Endothelial cell of umbilical vein (primary cell): ENCODE data around the gene COL23A1. TPM values are rescaled to one million over a fixed set of nuclear protein-coding genes. Genes with fewer than 3 reads are reported as not detected.

Experiments
- BruUV-seq: library from RNA; stranded (reverse); fragments of 400-500 nt; replicated peaks from 2 replicates; lab custom pipeline; 2021; lab: Mats Ljungman, UMichigan
- CTCF ChIA-PET: fragments of 300-600, 350-600 bp; sonication (Branson Sonifier 250); formaldehyde crosslinking; loops from one replicate; lab custom pipeline; 2021; ENCODE audit warnings: antibody characterized with exemption, inconsistent platforms; lab: Charles Lee
- POLR2A ChIA-PET: fragments of 300-600, 350-600 bp; sonication (Branson Sonifier 250); formaldehyde crosslinking; loops from one replicate; lab custom pipeline; 2021; ENCODE audit warnings: antibody characterized with exemption, inconsistent platforms; lab: Charles Lee
- DNase-seq: peaks from one replicate; pipeline ENCODE4 v3.0.0-alpha.2; 2011; ENCODE audit warnings: low read depth, low spot score
- FAIRE-seq: peaks from 2 replicates; lab custom pipeline; 2011; peaks lifted over from hg19 to GRCh38; lab: Jason Lieb, UNC
- H2AFZ ChIP-seq: 2 replicates; pipeline ENCODE4 v1.6.0; 2012; ENCODE audit warnings: low read depth, low read length, control low read depth, inconsistent platforms
- H3K27ac ChIP-seq: 2 replicates; pipeline ENCODE4 v1.5.1; 2011; ENCODE audit warnings: low read depth, mild to moderate bottlenecking, control low read depth, low read length, moderate library complexity; ENCODE audit not compliant: insufficient read depth
- H3K27me3 ChIP-seq, 2 experiments: 2 replicates each; pipeline versions ENCODE4 v1.6.0 to v1.6.1; 2011; ENCODE audit warnings: low read length in 2 of 2, mixed read lengths in 1 of 2; ENCODE audit not compliant: control insufficient read depth in 2 of 2, insufficient read depth in 2 of 2
- H3K36me3 ChIP-seq, 2 experiments: 2 replicates in 1 of 2; 3 replicates in 1 of 2; pipeline ENCODE4 v1.5.1; 2011; ENCODE audit warnings: low read length in 2 of 2, mild to moderate bottlenecking in 1 of 2, moderate library complexity in 1 of 2; ENCODE audit not compliant: control insufficient read depth in 2 of 2, insufficient read depth in 2 of 2; ENCODE audit errors: extremely low read depth in 1 of 2
- H3K4me1 ChIP-seq: 3 replicates; pipeline ENCODE4 v1.5.1; 2011; ENCODE audit warnings: mild to moderate bottlenecking, low read length; ENCODE audit not compliant: control insufficient read depth, insufficient read depth; ENCODE audit errors: extremely low read depth
- H3K4me2 ChIP-seq: 2 replicates; pipeline ENCODE4 v1.6.1; 2011; ENCODE audit warnings: low read length, control low read depth, mixed read lengths; ENCODE audit not compliant: insufficient read depth
- H3K4me3 ChIP-seq, 3 experiments: fragments of 200-600 bp in 1 of 3; sonication (generic), shearing (Covaris generic) in 1 of 3; replicated peaks in 1 of 3; 2 replicates each; pipeline ENCODE4 v1.5.1; 2011 to 2016; ENCODE audit warnings: control low read depth in 3 of 3, low read length in 3 of 3, mild to moderate bottlenecking in 2 of 3, inconsistent platforms in 1 of 3, low read depth in 1 of 3, moderate library complexity in 1 of 3; ENCODE audit not compliant: insufficient read depth in 1 of 3
- H3K79me2 ChIP-seq: 2 replicates; pipeline ENCODE4 v1.6.0; 2012; ENCODE audit warnings: low read length, inconsistent platforms; ENCODE audit not compliant: control insufficient read depth, insufficient read depth
- H3K9ac ChIP-seq: replicated peaks from 2 replicates; pipeline ENCODE3; 2011; ENCODE audit warnings: low read length, control low read depth; ENCODE audit not compliant: insufficient read depth; ENCODE audit errors: extremely low read depth
- H3K9me1 ChIP-seq: replicated peaks from 3 replicates; pipeline ENCODE4 v1.6.0; 2011; ENCODE audit warnings: mild to moderate bottlenecking, low read length; ENCODE audit not compliant: control insufficient read depth, insufficient read depth; ENCODE audit errors: extremely low read depth
- H3K9me3 ChIP-seq: replicated peaks from 2 replicates; pipeline ENCODE4 v1.5.1; 2012; ENCODE audit warnings: low read length, inconsistent platforms; ENCODE audit not compliant: control insufficient read depth, insufficient read depth
- H4K20me1 ChIP-seq: replicated peaks from 2 replicates; pipeline ENCODE3; 2011; ENCODE audit warnings: mild to moderate bottlenecking, low read length; ENCODE audit not compliant: control insufficient read depth, insufficient read depth; ENCODE audit errors: extremely low read depth
- CTCF ChIP-seq, 2 donors: IDR thresholded peaks; 1 replicate in 1 of 2; 2 replicates in 1 of 2; pipeline ENCODE4 v1.5.1; 2011; ENCODE audit warnings: low read length in 2 of 2, mild to moderate bottlenecking in 2 of 2, moderate library complexity in 2 of 2, control low read depth in 1 of 2, inconsistent platforms in 1 of 2, low read depth in 1 of 2; ENCODE audit not compliant: insufficient read depth in 1 of 2; ENCODE audit errors: extremely low read depth in 1 of 2
- EZH2 ChIP-seq: IDR thresholded peaks from 2 replicates; pipeline ENCODE4 v1.6.1; 2012; ENCODE audit warnings: borderline replicate concordance, low read depth, mild to moderate bottlenecking, moderate library complexity, low read length, inconsistent platforms; ENCODE audit not compliant: severe bottlenecking
- FOS ChIP-seq: IDR thresholded peaks from 2 replicates; pipeline ENCODE4 v1.6.1; 2011; ENCODE audit warnings: mild to moderate bottlenecking, low read length, moderate library complexity, borderline replicate concordance; ENCODE audit not compliant: insufficient read depth
- GATA2 ChIP-seq: IDR thresholded peaks from 2 replicates; pipeline ENCODE4 v1.7.0; 2011; ENCODE audit warnings: low read depth, mild to moderate bottlenecking, moderate library complexity, mixed read lengths, low read length; ENCODE audit not compliant: insufficient read length, insufficient read depth
- JUN ChIP-seq: IDR thresholded peaks from 2 replicates; pipeline ENCODE4 v1.6.1; 2011; ENCODE audit warnings: borderline replicate concordance, low read depth; ENCODE audit not compliant: insufficient read length, insufficient read depth
- MAX ChIP-seq: IDR thresholded peaks from 2 replicates; pipeline ENCODE4 v1.6.1; 2011; ENCODE audit not compliant: insufficient read depth, insufficient read length
- MYC ChIP-seq: IDR thresholded peaks from one replicate; pipeline ENCODE4 v1.6.1; 2011; ENCODE audit warnings: mild to moderate bottlenecking, low read depth, low read length
- POLR2A ChIP-seq: IDR thresholded peaks from 2 replicates; pipeline ENCODE4 v1.6.1; 2012; ENCODE audit warnings: low read depth, mild to moderate bottlenecking, control low read depth, low read length
- POLR2AphosphoS5 ChIP-seq: IDR thresholded peaks from 2 replicates; pipeline ENCODE4 v1.6.1; 2012; ENCODE audit warnings: low read depth, mild to moderate bottlenecking, control low read depth, low read length, moderate library complexity; ENCODE audit not compliant: insufficient read depth
- dilution Hi-C: fragments of 300-500 bp; cut with MboI; formaldehyde crosslinking; loops from one replicate; pipeline ENCODE4 v1.15.0; 2019; ENCODE audit warnings: low sequenced_read_pairs; ENCODE audit not compliant: extremely low pct_ligation_motif_present
- intact Hi-C: fragments of 100-400 bp; cut with micrococcal nuclease; formaldehyde crosslinking; loops from one replicate; pipeline ENCODE4 v1.10.0; 2022
- polyA plus RNA-seq, 4 experiments: library from polyadenylated mRNA; depleted of rRNA in 3 of 4; stranded (reverse) in 3 of 4; unstranded in 1 of 4; fragments of >200 nt; gene quantifications; 2 replicates each; pipeline versions ENCODE4 v1.2.1 to v1.2.3, GENCODE V29; 2011 to 2012; ENCODE audit warnings: missing spikeins in 1 of 4
- total RNA-seq: library from RNA; stranded (reverse); gene quantifications from 2 replicates; pipeline ENCODE4 v1.2.3, GENCODE V29; 2021

Gene COL23A1
- total and polyA plus RNA-seq, 2 donors (not counting 3 experiments of a cell fraction or from before 2014, with no cell fraction given) = not detected

- POLR2A ChIA-PET = no interaction called here
- H3K4me3 ChIP-seq = no peak overlapping the region
- intact Hi-C loops (no loop called here), dilution Hi-C loops (no loop called here)
- H3K9me1 ChIP-seq = no peaks in the 10 kb centered on the region
- no peak overlapping the region for H3K9ac ChIP-seq
- H3K79me2 ChIP-seq = no peaks in the 10 kb centered on the region
- no peak overlapping the region for H2AFZ ChIP-seq
- CTCF ChIA-PET = interaction anchor here (1.1 kb wide), 1 partner anchor 29 kb away, joined by 3 read pairs; no protein-coding TSS in a partner anchor
- no peak for DNase-seq
- no peak overlapping the region for H3K27ac ChIP-seq
- FAIRE-seq = no peak
- no peaks in the 10 kb centered on the region for H3K9me3 ChIP-seq
- no peaks in the 10 kb centered on the region for H3K27me3 ChIP-seq
- no peak overlapping the region for H3K4me2 ChIP-seq
- no peaks in the 10 kb centered on the region for H3K36me3 ChIP-seq
- BruUV-seq = no TSS peak
- H3K4me1 ChIP-seq = no peaks in the 10 kb centered on the region
- TF ChIP-seq MYC (no peak), POLR2AphosphoS5 (no peak), EZH2 (no peak), CTCF (IDR thresholded peaks at IDR 0.05; ENCODE audit: extremely low read depth in 1 of 2, insufficient read depth in 1 of 2, low read depth in 1 of 2, low read length in 2 of 2) (no peak), FOS (no peak), JUN (no peak), MAX (no peak), POLR2A (no peak), GATA2 (no peak)
- no peaks in the 10 kb centered on the region for H4K20me1 ChIP-seq
Measured at GRCh38 chr5:178432421-178433272, 157.5 kb downstream of the COL23A1 start.
